GM12878 (cell line): ENCODE results near the gene FUBP1. TPM values are rescaled to one million over a fixed set of nuclear protein-coding genes. Genes with fewer than 3 reads are reported as not detected.

Source experiments
- ATF2 ChIP-seq: IDR thresholded peaks from 2 replicates; pipeline ENCODE4 v1.6.1; 2012; ENCODE audit warnings: low read length, inconsistent platforms
- ATF7 ChIP-seq: fragments of 450-650 bp; IDR thresholded peaks from 2 replicates; pipeline ENCODE4 v1.6.1; 2016; ENCODE audit warnings: low read depth, mild to moderate bottlenecking
- CBFB ChIP-seq: IDR thresholded peaks from 2 replicates; pipeline ENCODE4 v1.6.1; 2016; ENCODE audit warnings: antibody characterized with exemption, low read depth
- CBX5 ChIP-seq: sonication (generic); IDR thresholded peaks from 2 replicates; pipeline ENCODE4 v1.6.1; 2016; ENCODE audit warnings: low read depth, moderate library complexity, mild to moderate bottlenecking, inconsistent platforms
- CHD2 ChIP-seq: IDR thresholded peaks from 2 replicates; pipeline ENCODE4 v1.6.1; 2011; ENCODE audit warnings: low read depth, low read length, improper control_type of control experiment, borderline replicate concordance
- ELK1 ChIP-seq: IDR thresholded peaks from 2 replicates; pipeline ENCODE4 v1.6.1; 2012; ENCODE audit warnings: low read depth, low read length, improper control_type of control experiment
- GABPA ChIP-seq: IDR thresholded peaks from 2 replicates; pipeline ENCODE4 v1.6.1; 2014; ENCODE audit warnings: antibody characterized with exemption, low read depth, mild to moderate bottlenecking, inconsistent platforms
- HCFC1 ChIP-seq: fragments of 150-350 bp; IDR thresholded peaks from 2 replicates; pipeline ENCODE4 v1.6.1; 2014; ENCODE audit warnings: low read length
- JUNB ChIP-seq: IDR thresholded peaks from 2 replicates; pipeline ENCODE4 v1.6.1; 2016; ENCODE audit warnings: antibody characterized with exemption, mild to moderate bottlenecking
- LARP7 ChIP-seq: fragments of 450-650 bp; IDR thresholded peaks from 2 replicates; pipeline ENCODE4 v1.6.1; 2017; ENCODE audit warnings: mild to moderate bottlenecking
- MYB ChIP-seq: fragments of 150-350 bp; IDR thresholded peaks from 2 replicates; pipeline ENCODE4 v1.6.1; 2014; ENCODE audit warnings: mild to moderate bottlenecking, low read depth, low read length, borderline replicate concordance
- NFYB ChIP-seq: IDR thresholded peaks from 2 replicates; pipeline ENCODE4 v1.6.1; 2011; ENCODE audit warnings: low read depth, mild to moderate bottlenecking, low read length, improper control_type of control experiment, moderate library complexity; ENCODE audit not compliant: insufficient read depth
- POLR2AphosphoS5 ChIP-seq: IDR thresholded peaks from 2 replicates; pipeline ENCODE4 v1.6.1; 2011; ENCODE audit warnings: mild to moderate bottlenecking, low read length, inconsistent platforms
- SIN3A ChIP-seq: IDR thresholded peaks from 2 replicates; pipeline ENCODE4 v1.6.1; 2012; ENCODE audit warnings: low read depth, low read length, improper control_type of control experiment
- SMAD5 ChIP-seq: IDR thresholded peaks from 2 replicates; pipeline ENCODE4 v1.6.1; 2016; ENCODE audit warnings: antibody characterized with exemption, low read depth
- SMC3 ChIP-seq: IDR thresholded peaks from 2 replicates; pipeline ENCODE4 v1.6.1; 2011; ENCODE audit warnings: low read length, improper control_type of control experiment, borderline replicate concordance
- SPI1 ChIP-seq: IDR thresholded peaks from 2 replicates; pipeline ENCODE4 v1.6.1; 2011; ENCODE audit warnings: low read depth, mild to moderate bottlenecking, low read length, moderate library complexity, borderline replicate concordance; ENCODE audit not compliant: insufficient read depth
- SUZ12 ChIP-seq: fragments of 200-600 bp; sonication (generic); IDR thresholded peaks from one replicate; pipeline ENCODE4 v1.6.1; 2018; ENCODE audit warnings: antibody characterized with exemption, mild to moderate bottlenecking; ENCODE audit not compliant: unreplicated experiment
- TCF12 ChIP-seq: IDR thresholded peaks from 2 replicates; pipeline ENCODE4 v1.6.1; 2011; ENCODE audit warnings: low read depth, mild to moderate bottlenecking, low read length
- USF2 ChIP-seq: IDR thresholded peaks from 2 replicates; pipeline ENCODE4 v1.6.1; 2011; ENCODE audit warnings: low read depth, low read length, improper control_type of control experiment, borderline replicate concordance
- WRNIP1 ChIP-seq: IDR thresholded peaks from 2 replicates; pipeline ENCODE4 v1.6.1; 2011; ENCODE audit warnings: low read depth, low read length, improper control_type of control experiment, borderline replicate concordance
- YBX1 ChIP-seq: fragments of 450-650 bp; IDR thresholded peaks from 2 replicates; pipeline ENCODE4 v1.6.1; 2016; ENCODE audit warnings: antibody characterized with exemption
- ZBED1 ChIP-seq: IDR thresholded peaks from 2 replicates; pipeline ENCODE4 v1.6.1; 2016; ENCODE audit warnings: borderline replicate concordance
- ZBTB4 ChIP-seq: fragments of 450-650 bp; formaldehyde crosslinking; IDR thresholded peaks from 2 replicates; pipeline ENCODE4 v1.4.0; 2022; ENCODE audit warnings: mild to moderate bottlenecking, moderate library complexity
- polyA plus RNA-seq, 11 experiments: library from polyadenylated mRNA; depleted of rRNA in 4 of 11; unstranded in 6 of 11; stranded (reverse) in 5 of 11; fragments of >200 nt; fragmentation: Nextera tagmentation in 4 of 11; fragmentation: Illumina TruSeq in 1 of 11; extraction: Ambion mirVana in 4 of 11; extraction: Trizol in 1 of 11; gene quantifications; 1 replicate in 1 of 11; 2 replicates in 10 of 11; pipeline versions ENCODE4 v1.2.1 to v1.2.3, GENCODE V29; 2011 to 2016; ENCODE audit warnings: inconsistent platforms in 2 of 11, missing spikeins in 2 of 11, low read depth in 1 of 11
- total RNA-seq, 4 experiments: library from RNA; depleted of rRNA in 3 of 4; stranded (reverse); fragments of >200 nt in 3 of 4; fragmentation: Illumina TruSeq in 1 of 4; extraction: Trizol in 1 of 4; gene quantifications; 2 replicates each; pipeline versions ENCODE4 v1.2.1 to v1.2.3, GENCODE V29; 2013 to 2021

The FUBP1 gene
- total and polyA plus RNA-seq, 10 of the 15 experiments (the other 5 are each of a cell fraction or from before 2014, with no cell fraction given), result 110 to 343 (median 191) TPM

GRCh38 chr1:77926561-77927357 lies 52.1 kb downstream of the FUBP1 start (continued):
- no peak for TF ChIP-seq LARP7
- TF ChIP-seq MYB, result no peak
- no peak for TF ChIP-seq GABPA
- TF ChIP-seq SPI1, result no peak
- TF ChIP-seq HCFC1, result no peak
- TF ChIP-seq JUNB, result peak; percentile 44
- TF ChIP-seq CBFB, result no peak
- TF ChIP-seq WRNIP1, result no peak
- TF ChIP-seq USF2, result no peak
- no peak for TF ChIP-seq ELK1
- TF ChIP-seq TCF12, result no peak
- 0 out of 2 replicates have a peak, but pooled peaks have one; percentile 15 for TF ChIP-seq ATF2
- no peak for TF ChIP-seq ZBTB4 (CRISPR knock-in tag)
- no peak for TF ChIP-seq YBX1
- TF ChIP-seq POLR2AphosphoS5, result no peak
- no peak for TF ChIP-seq ATF7
- no peak for TF ChIP-seq SUZ12
- no peak for TF ChIP-seq CHD2
- TF ChIP-seq SIN3A, result no peak
- TF ChIP-seq CBX5, result peak; percentile 67; the same call in 1 of the 2 replicates
- TF ChIP-seq ZBED1, result no peak
- TF ChIP-seq SMAD5, result no peak
- TF ChIP-seq SMC3, result no peak
- TF ChIP-seq NFYB, result no peak
